GM18499 (cell line): ENCODE results near the gene C3orf62.
"Not testable (repeated sequence)": the region's sequence is repeated elsewhere in the genome, so short reads cannot be mapped to it uniquely, and the experiment has no call there.

Experiments
- ATAC-seq: cut with Tn5 transposase; IDR thresholded peaks from one replicate; pipeline ENCODE4 v1.9.1; 2021; ENCODE audit warnings: moderate number of reproducible peaks; ENCODE audit not compliant: insufficient read depth, unreplicated experiment

The C3orf62 gene

GRCh38 chr3:49220985-49221563, 56.0 kb downstream of the C3orf62 start:
- not testable (repeated sequence) for ATAC-seq

- no peak for ATAC-seq
Observed at GRCh38 chr3:49219132-49219531, 57.9 kb downstream of the C3orf62 start.
